ENCODE data around the gene NTF4. TPM values are rescaled to one million over a fixed set of nuclear protein-coding genes. Genes with fewer than 3 reads are reported as not detected.

The NTF4 gene
- total and polyA plus RNA-seq, 2 of the 4 experiments (the other 2 are of a cell fraction): 0.09 to 0.18 TPM

DNA sequence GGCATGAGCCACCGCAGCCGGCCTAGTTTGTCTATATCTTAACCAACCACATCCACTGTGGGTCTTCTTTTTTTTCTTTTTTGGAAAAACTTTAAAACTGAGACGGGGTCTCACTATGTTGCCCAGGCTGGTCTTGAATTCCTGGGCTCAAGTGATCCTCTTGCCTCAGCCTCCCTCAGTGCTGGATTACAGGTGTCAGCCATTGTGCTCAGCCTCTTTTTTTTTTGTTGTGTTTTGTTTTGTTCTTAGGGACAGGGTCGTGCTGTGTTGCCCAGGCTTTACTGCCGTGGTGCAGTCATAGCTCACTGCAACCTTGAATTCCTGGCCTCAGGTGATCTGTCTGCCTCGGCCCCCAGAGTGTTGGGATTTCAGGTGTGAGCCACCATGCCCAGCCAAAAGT is 28.1 kb upstream of the NTF4 start (continued):
- TF ChIP-seq, protein P1, sequence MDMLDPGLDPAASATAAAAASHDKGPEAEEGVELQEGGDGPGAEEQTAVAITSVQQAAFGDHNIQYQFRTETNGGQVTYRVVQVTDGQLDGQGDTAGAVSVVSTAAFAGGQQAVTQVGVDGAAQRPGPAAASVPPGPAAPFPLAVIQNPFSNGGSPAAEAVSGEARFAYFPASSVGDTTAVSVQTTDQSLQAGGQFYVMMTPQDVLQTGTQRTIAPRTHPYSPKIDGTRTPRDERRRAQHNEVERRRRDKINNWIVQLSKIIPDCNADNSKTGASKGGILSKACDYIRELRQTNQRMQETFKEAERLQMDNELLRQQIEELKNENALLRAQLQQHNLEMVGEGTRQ (IDR thresholded peaks at IDR 0.05; ENCODE audit: low read depth, low read length): no peak
- no peak for TF ChIP-seq MAZ (IDR thresholded peaks at IDR 0.05; ENCODE audit: borderline replicate concordance, low read depth, low read length)

DNA sequence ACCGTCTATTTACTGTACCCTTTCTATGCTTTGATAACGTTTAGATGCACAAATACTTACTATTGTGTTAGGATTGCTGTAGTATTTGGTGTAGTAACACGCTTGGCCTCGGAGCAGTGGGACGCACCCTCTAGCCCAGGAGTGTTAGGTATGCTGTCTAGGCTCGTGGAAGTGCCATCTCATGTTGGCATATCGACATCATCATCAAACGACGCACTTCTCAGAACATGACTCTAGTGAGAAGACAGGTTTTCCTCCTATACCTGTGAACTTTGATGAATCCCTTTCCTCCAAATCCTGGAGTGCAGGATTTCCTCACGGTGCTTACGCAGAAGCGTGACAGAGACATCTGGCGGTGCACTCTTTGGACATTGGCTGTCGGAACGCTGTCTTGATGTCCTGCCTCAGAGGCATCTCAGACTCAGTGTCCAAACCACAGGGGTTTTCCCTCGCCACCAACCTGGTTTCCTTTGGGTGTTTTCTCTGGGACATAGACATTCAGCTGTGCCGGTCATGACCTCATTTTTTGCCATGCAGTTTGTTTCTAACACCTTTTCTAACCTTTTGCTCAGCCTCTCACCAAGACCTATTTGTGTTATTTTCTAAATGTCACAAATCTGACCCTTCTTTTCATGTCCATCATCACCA is 26.9 kb upstream of the NTF4 start:
- POLR2A ChIA-PET (ENCODE audit: unreplicated experiment): no interaction called here
- H3K4me3 ChIP-seq (ENCODE audit: insufficient read depth, low read depth, low read length): no peak overlapping the region
- no peak overlapping the region for H4K5ac ChIP-seq (ENCODE audit: low read depth, low read length)
- no peak overlapping the region for H2BK20ac ChIP-seq (ENCODE audit: low read depth, low read length)
- BruUV-seq (replicated peaks): no TSS peak
- no peak overlapping the region for H2BK120ac ChIP-seq (ENCODE audit: low read depth, low read length)
- H3K4ac ChIP-seq (ENCODE audit: low read depth, low read length): no peak overlapping the region
- H3K9ac ChIP-seq (ENCODE audit: low read depth, low read length): no peak overlapping the region
- no peak overlapping the region for H2BK15ac ChIP-seq (ENCODE audit: low read depth, low read length)
- H3K14ac ChIP-seq (replicated peaks; ENCODE audit: low read depth, low read length): no peak overlapping the region
- H4K91ac ChIP-seq (ENCODE audit: insufficient read depth, low read depth, low read length): no peak overlapping the region
- no peak for TF ChIP-seq RFX5 (IDR thresholded peaks at IDR 0.05; ENCODE audit: low read depth, low read length)
- no peak for TF ChIP-seq MXI1 (IDR thresholded peaks at IDR 0.05; ENCODE audit: borderline replicate concordance, low read depth, low read length)
- no peak for TF ChIP-seq RCOR1 (IDR thresholded peaks at IDR 0.05; ENCODE audit: insufficient replicate concordance, low read length)
- no peak for TF ChIP-seq SMC3 (IDR thresholded peaks at IDR 0.05; ENCODE audit: low read depth, low read length)
- TF ChIP-seq MAZ (IDR thresholded peaks at IDR 0.05; ENCODE audit: borderline replicate concordance, low read depth, low read length): no peak
- no peak for TF ChIP-seq CHD1 (IDR thresholded peaks at IDR 0.05; ENCODE audit: low read depth, low read length)
- TF ChIP-seq NFE2L2 (IDR thresholded peaks at IDR 0.05; ENCODE audit: low read depth, low read length): no peak
- no peak for TF ChIP-seq CEBPB (IDR thresholded peaks at IDR 0.05; ENCODE audit: low read depth, low read length)
- TF ChIP-seq, protein P2, sequence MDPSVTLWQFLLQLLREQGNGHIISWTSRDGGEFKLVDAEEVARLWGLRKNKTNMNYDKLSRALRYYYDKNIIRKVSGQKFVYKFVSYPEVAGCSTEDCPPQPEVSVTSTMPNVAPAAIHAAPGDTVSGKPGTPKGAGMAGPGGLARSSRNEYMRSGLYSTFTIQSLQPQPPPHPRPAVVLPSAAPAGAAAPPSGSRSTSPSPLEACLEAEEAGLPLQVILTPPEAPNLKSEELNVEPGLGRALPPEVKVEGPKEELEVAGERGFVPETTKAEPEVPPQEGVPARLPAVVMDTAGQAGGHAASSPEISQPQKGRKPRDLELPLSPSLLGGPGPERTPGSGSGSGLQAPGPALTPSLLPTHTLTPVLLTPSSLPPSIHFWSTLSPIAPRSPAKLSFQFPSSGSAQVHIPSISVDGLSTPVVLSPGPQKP (IDR thresholded peaks at IDR 0.05; ENCODE audit: borderline replicate concordance, low read depth, low read length): no peak
- no peak overlapping the region for H3K4me2 ChIP-seq (ENCODE audit: low read depth, low read length)
- H3K79me1 ChIP-seq (ENCODE audit: low read depth in 1 of 2, low read length in 2 of 2): peaks cover 34 to 63% of the 10 kb centered on the region in 2 experiments
- no peak overlapping the region for H2AK9ac ChIP-seq (replicated peaks; ENCODE audit: low read depth, low read length, poor library complexity)
- H3K36me3 ChIP-seq (ENCODE audit: control insufficient read depth, insufficient read depth, low read length): peaks cover 65% of the 10 kb centered on the region
- intact Hi-C loops (cut with micrococcal nuclease): no loop called here
- no peak for ATAC-seq (ENCODE audit: low read depth)
- H3K9me1 ChIP-seq (ENCODE audit: insufficient read depth, low read length): no peaks in the 10 kb centered on the region
- H2BK5ac ChIP-seq (ENCODE audit: low read depth, low read length, poor library complexity, severe bottlenecking): no peak overlapping the region
- no peak overlapping the region for H2AK5ac ChIP-seq (ENCODE audit: low read depth, low read length)
- no peak overlapping the region for H2AFZ ChIP-seq (replicated peaks; ENCODE audit: low read length, poor library complexity)
- peaks cover 3% of the 10 kb centered on the region for H3K4me1 ChIP-seq (ENCODE audit: control insufficient read depth, insufficient read depth, low read length)
- in situ Hi-C loops (cut with MboI; ENCODE audit: low sequenced_read_pairs): no loop called here
- CTCF ChIA-PET: no interaction called here
- no peak overlapping the region for H3K56ac ChIP-seq (ENCODE audit: extremely low read depth, insufficient read depth, low read length)
- H3K9me3 ChIP-seq (ENCODE audit: control insufficient read depth, insufficient read depth, low read length): no peaks in the 10 kb centered on the region
- no peak overlapping the region for H3K18ac ChIP-seq (ENCODE audit: low read depth, low read length)
- H4K8ac ChIP-seq (ENCODE audit: low read depth in 2 of 2, low read length in 2 of 2): no peak overlapping the region
- WGBS, 2 experiments (ENCODE audit: extremely low coverage in 2 of 2, insufficient read length in 1 of 2): 100% methylated on average over 8 of the region's 17 CpGs; no CpG with 5 or more reads in 1 of the 2 experiments
- no peak overlapping the region for H3K27ac ChIP-seq (ENCODE audit: insufficient read depth, low read length)
- DNase-seq: no peak
- dilution Hi-C loops (cut with HindIII; ENCODE audit: low sequenced_read_pairs, unreplicated experiment): no loop called here
- peaks cover 77% of the 10 kb centered on the region for H4K20me1 ChIP-seq (ENCODE audit: insufficient read depth, low read length)
- H3K23ac ChIP-seq (ENCODE audit: low read depth, low read length): no peak overlapping the region
- H3K27me3 ChIP-seq (ENCODE audit: control insufficient read depth, insufficient read depth, low read length): no peaks in the 10 kb centered on the region
